ENCODE measurements around the gene PURA.

GRCh38 chr5:140172483-140172882, 58.6 kb downstream of the PURA start:
- TF ChIP-seq POLR2A (IDR thresholded peaks at IDR 0.05; ENCODE audit: low read depth, low read length) (no peak), CTCF (conservative IDR thresholded peaks at IDR 0.05; ENCODE audit: low read depth, low read length) (no peak), BHLHE40 (IDR thresholded peaks at IDR 0.05; ENCODE audit: low read depth, low read length) (no peak), MAZ (IDR thresholded peaks at IDR 0.05; ENCODE audit: borderline replicate concordance, low read depth, low read length) (no peak), RCOR1 (IDR thresholded peaks at IDR 0.05; ENCODE audit: insufficient replicate concordance, low read length) (no peak), FOS (IDR thresholded peaks at IDR 0.05; ENCODE audit: low read depth, low read length) (no peak)
